ENCODE measurements around the gene BEND3.

GRCh38 chr6:107101211-107101610 lies 14.1 kb downstream of the BEND3 start:
- TF ChIP-seq EP300 (IDR thresholded peaks at IDR 0.05), result no peak
- TF ChIP-seq, protein P1, sequence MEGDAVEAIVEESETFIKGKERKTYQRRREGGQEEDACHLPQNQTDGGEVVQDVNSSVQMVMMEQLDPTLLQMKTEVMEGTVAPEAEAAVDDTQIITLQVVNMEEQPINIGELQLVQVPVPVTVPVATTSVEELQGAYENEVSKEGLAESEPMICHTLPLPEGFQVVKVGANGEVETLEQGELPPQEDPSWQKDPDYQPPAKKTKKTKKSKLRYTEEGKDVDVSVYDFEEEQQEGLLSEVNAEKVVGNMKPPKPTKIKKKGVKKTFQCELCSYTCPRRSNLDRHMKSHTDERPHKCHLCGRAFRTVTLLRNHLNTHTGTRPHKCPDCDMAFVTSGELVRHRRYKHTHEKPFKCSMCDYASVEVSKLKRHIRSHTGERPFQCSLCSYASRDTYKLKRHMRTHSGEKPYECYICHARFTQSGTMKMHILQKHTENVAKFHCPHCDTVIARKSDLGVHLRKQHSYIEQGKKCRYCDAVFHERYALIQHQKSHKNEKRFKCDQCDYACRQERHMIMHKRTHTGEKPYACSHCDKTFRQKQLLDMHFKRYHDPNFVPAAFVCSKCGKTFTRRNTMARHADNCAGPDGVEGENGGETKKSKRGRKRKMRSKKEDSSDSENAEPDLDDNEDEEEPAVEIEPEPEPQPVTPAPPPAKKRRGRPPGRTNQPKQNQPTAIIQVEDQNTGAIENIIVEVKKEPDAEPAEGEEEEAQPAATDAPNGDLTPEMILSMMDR (IDR thresholded peaks at IDR 0.05), result no peak

Measured in suprapubic skin (tissue), 3 donors.